NT2/D1 (cell line): ENCODE results near the gene KLHL30.
"Not testable (repeated sequence)": the region's sequence is repeated elsewhere in the genome, so short reads cannot be mapped to it uniquely, and the experiment has no call there.

ENCODE experiments used
- DNase-seq: peaks from one replicate; pipeline ENCODE4 v3.0.0-alpha.2; 2011; ENCODE audit warnings: low read depth, low spot score
- H3K27me3 ChIP-seq: 2 replicates; pipeline ENCODE4 v1.6.0; 2011; ENCODE audit warnings: mild to moderate bottlenecking; ENCODE audit not compliant: insufficient read length, insufficient read depth
- H3K36me3 ChIP-seq: 2 replicates; pipeline ENCODE4 v1.6.1; 2011; ENCODE audit warnings: mild to moderate bottlenecking, low read length, mixed read lengths; ENCODE audit not compliant: insufficient read depth, insufficient read length
- H3K4me1 ChIP-seq: 2 replicates; pipeline ENCODE4 v1.5.1; 2011; ENCODE audit not compliant: insufficient read depth, insufficient read length
- H3K4me3 ChIP-seq: 2 replicates; pipeline ENCODE4 v1.5.1; 2011; ENCODE audit warnings: low read depth; ENCODE audit not compliant: insufficient read length
- H3K9ac ChIP-seq: 2 replicates; pipeline ENCODE4 v1.6.0; 2011; ENCODE audit warnings: low read depth; ENCODE audit not compliant: insufficient read length
- H3K9me3 ChIP-seq: 2 replicates; pipeline ENCODE4 v1.5.1; 2011; ENCODE audit warnings: mild to moderate bottlenecking, low read length; ENCODE audit not compliant: insufficient read depth
- SUZ12 ChIP-seq: IDR thresholded peaks from 2 replicates; pipeline ENCODE4 v1.6.1; 2011; ENCODE audit not compliant: insufficient read length, insufficient read depth; ENCODE audit errors: extremely low read depth
- YY1 ChIP-seq: IDR thresholded peaks from 2 replicates; pipeline ENCODE4 v1.6.1; 2011; ENCODE audit not compliant: insufficient read length, insufficient read depth
- ZNF274 ChIP-seq: IDR thresholded peaks from 2 replicates; pipeline ENCODE4 v1.6.1; 2011; ENCODE audit warnings: mild to moderate bottlenecking, low read depth, low read length

KLHL30 gene

DNA sequence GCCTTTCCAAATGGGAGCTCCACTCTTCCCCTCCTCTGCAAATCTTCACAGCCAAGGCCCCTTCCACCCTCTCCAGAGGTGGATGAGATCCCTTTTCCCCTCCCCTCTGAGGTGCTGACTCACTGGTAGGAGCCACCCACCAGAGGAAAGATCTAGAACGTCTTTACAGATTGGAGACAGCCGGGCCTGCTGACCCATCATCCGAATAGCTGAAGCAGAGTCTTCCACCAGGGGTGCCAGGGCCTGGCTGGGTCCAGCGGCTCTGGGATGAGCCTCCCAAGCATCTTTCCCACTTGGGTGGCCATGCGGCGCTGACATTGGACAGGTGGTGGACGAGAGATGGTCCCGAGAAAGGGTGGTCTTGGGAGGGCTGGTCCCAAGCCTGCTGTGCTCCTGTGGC, 29.3 kb downstream of the KLHL30 start:
- Histone ChIP-seq H3K4me3 (no peak overlapping the region), H3K36me3 (peaks cover 58% of the 10 kb centered on the region), H3K27me3 (peaks cover 29% of the 10 kb centered on the region), H3K9ac (no peak overlapping the region), H3K9me3 (no peaks in the 10 kb centered on the region), H3K4me1 (peaks cover 5% of the 10 kb centered on the region)
- no peak for TF ChIP-seq SUZ12
- TF ChIP-seq YY1 = no peak
- TF ChIP-seq ZNF274 = no peak
- no peak for DNase-seq

DNA sequence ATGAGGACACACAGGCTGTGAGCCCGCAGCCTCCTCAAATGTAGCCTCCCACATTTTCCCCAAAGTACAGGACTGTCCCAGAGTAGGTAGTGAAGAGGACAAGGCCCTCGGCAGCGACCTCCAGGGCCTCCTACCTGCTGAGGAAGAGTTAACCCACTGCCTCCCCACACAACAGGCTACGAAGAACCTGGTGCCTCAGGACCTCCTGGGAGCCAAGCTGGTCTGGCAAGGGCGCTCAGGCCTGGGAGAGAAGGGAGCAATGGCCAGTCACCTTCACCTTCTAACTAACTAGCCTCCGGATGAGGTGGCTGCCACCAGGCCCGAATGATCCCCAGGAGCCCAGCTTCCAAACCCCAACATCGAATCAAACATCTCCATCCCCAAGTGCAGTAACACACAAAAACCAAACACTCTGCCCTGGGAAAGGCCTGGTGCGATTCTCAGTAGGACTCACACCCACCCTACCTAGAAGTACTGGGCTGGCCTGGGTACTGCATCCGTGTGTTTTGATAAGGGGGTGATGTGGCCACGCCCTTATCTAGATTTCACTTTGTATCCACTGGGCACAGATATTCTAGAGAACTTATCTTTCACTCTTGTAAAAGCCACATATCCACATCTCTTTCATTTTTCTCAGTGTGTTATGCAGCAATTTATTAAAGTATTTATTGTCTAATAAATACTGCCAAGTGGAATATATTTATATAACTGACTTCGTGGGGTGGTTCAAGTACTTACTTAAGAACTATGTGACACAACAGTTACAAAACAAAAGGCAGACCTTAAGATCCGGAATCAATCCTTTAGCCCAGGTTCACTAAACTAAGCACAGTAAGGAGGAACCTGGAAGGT, 30.0 kb downstream of the KLHL30 start:
- TF ChIP-seq SUZ12 (no peak), YY1 (no peak), ZNF274 (no peak)
- DNase-seq = no peak
- Histone ChIP-seq H3K36me3 (peaks cover 65% of the 10 kb centered on the region), H3K27me3 (peaks cover 22% of the 10 kb centered on the region), H3K9ac (no peak overlapping the region), H3K4me3 (no peak overlapping the region), H3K9me3 (no peaks in the 10 kb centered on the region), H3K4me1 (peaks cover 3% of the 10 kb centered on the region)

DNA sequence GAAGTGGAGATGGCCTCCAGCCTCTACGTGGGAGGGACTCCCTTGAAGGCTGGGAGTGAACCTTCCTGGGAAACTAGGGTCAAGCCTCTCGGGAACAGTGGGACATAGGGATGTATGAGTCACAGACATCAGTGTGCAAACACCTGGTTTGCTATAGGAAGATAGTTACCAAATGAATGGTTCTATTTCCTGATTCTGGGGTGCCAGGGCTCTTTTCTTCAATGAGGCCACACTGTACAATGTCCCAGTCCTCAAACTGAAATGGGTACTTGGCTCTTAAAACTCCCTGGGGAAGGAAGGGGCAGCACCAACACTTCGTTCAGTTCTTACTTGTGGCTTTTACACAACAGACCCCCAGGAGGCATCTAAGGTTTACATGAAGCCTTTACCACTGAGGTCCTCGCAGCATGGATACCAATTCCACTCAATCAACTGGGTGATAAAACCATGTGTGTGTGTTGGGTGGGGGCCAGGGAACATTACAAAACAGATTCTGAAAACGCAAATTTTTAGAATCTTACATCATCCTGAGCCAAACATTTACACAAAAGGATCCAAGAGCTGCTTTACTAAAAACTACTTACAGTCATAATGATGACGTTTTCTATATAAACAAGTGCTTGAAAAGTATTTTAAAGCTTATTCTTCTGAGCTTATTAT, 30.7 kb downstream of the KLHL30 start:
- DNase-seq = no peak
- Histone ChIP-seq H3K4me1 (peaks cover 2% of the 10 kb centered on the region), H3K36me3 (peaks cover 72% of the 10 kb centered on the region), H3K9me3 (no peaks in the 10 kb centered on the region), H3K9ac (no peak overlapping the region), H3K27me3 (peaks cover 15% of the 10 kb centered on the region), H3K4me3 (no peak overlapping the region)
- TF ChIP-seq ZNF274 (no peak), YY1 (no peak), SUZ12 (no peak)

DNA sequence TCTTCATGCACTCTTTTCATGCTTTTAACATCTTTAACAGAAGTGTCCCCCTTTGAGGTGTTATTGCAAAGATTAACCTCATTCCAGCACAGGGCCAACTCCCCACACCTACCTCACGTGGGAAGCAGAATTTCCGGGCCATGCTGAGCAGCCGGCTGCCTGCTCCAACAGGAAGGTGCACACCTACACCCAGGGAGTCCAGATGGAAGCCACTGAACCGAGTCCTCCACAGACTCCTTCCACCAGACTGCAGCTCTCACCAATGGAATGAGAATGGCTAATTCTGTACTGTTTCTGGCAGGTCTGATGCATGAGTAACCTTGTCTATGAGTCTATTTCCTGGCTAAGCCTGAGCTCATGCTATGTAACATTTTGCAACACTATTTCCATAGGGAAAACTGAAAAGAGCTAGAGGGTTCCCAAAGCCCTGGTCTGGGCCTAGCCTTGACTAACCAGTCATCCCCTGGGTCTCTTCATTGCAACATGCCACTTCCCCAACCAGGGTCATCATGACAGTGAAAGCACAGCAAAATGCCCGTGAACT, 31.3 kb downstream of the KLHL30 start:
- TF ChIP-seq YY1 (no peak), SUZ12 (no peak), ZNF274 (no peak)
- peaks cover 2% of the 10 kb centered on the region for H3K4me1 ChIP-seq
- DNase-seq = no peak
- H3K36me3 ChIP-seq = peaks cover 78% of the 10 kb centered on the region
- H3K9me3 ChIP-seq = no peaks in the 10 kb centered on the region
- no peak overlapping the region for H3K9ac ChIP-seq
- H3K27me3 ChIP-seq = peaks cover 10% of the 10 kb centered on the region
- H3K4me3 ChIP-seq = no peak overlapping the region

GRCh38 chr2:238170386-238171071, 32.1 kb downstream of the KLHL30 start:
- H3K27me3 ChIP-seq = peaks cover 2% of the 10 kb centered on the region
- H3K9ac ChIP-seq = no peak overlapping the region
- TF ChIP-seq YY1 = no peak
- TF ChIP-seq ZNF274 = no peak
- no peak for TF ChIP-seq SUZ12
- peaks cover 86% of the 10 kb centered on the region for H3K36me3 ChIP-seq
- H3K9me3 ChIP-seq = no peaks in the 10 kb centered on the region
- no peak overlapping the region for H3K4me3 ChIP-seq
- H3K4me1 ChIP-seq = peaks cover 2% of the 10 kb centered on the region
- DNase-seq = no peak

DNA sequence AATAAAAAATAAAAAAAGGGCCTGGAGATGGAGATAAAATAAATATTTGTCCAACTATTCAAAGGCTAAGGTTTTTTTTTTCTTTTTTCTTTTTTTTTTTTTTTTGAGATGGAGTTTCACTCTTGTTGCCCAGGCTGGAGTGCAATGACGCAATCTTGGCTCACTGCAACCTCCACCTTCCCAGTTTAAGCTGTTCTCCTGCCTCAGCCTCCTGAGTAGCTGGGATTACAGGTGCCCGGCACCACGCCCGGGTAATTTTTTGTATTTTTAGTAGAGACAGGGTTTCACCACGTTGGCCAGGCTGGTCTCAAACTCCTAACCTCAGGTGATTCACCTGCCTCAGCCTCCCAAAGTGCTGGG, 32.6 kb downstream of the KLHL30 start:
- not testable (repeated sequence) for H3K27me3 ChIP-seq

More for the DNA sequence above, 32.6 kb downstream of the KLHL30 start:
- not testable (repeated sequence) for H3K4me3 ChIP-seq, H3K9ac ChIP-seq, H3K4me1 ChIP-seq, DNase-seq, H3K9me3 ChIP-seq
- H3K36me3 ChIP-seq = peaks cover 90% of the 10 kb centered on the region
